ENCODE data around the gene FAM83D. TPM values are rescaled to one million over a fixed set of nuclear protein-coding genes. Genes with fewer than 3 reads are reported as not detected.

FAM83D gene
- total and polyA plus RNA-seq, 2 of the 4 experiments (the other 2 are of a cell fraction) = 20.4 to 26.4 TPM

Small RNA genes lying within 50 kb of the gene (microRNA-seq; reads per million reads assigned to microRNA genes)
- gene AL023803.1 (ENCODE audit: insufficient read depth, insufficient read length) = not detected

Small RNA genes lying within 50 kb of the gene (small RNA-seq; reads per million reads assigned to genes)
- gene AL023803.1 = 0 to 0.07 (median 0) reads per million in 5 experiments

Other genes with a start within 250 kb of the FAM83D start
- gene SLC32A1, start 201.9 kb upstream of the FAM83D start, total RNA-seq (2012; rRNA removed) = not detected in 2 replicates
- gene SLC32A1, start 201.9 kb upstream of the FAM83D start, polyA plus RNA-seq (2012; rRNA removed) = not detected in 2 replicates
- gene ACTR5, start 178.0 kb upstream of the FAM83D start, total RNA-seq (2012; rRNA removed) = 5.3 and 6.6 TPM in 2 replicates
- 5.9 and 6.2 TPM in 2 replicates for gene ACTR5, start 178.0 kb upstream of the FAM83D start, polyA plus RNA-seq (2012; rRNA removed)
- not detected in 2 replicates for gene PPP1R16B, start 120.7 kb upstream of the FAM83D start, total RNA-seq (2012; rRNA removed)
- gene PPP1R16B, start 120.7 kb upstream of the FAM83D start, polyA plus RNA-seq (2012; rRNA removed) = not detected in 2 replicates
- gene DHX35, start 35.9 kb downstream of the FAM83D start, total RNA-seq (2012; rRNA removed) = 8.1 and 9.1 TPM in 2 replicates
- 12.5 and 13.5 TPM in 2 replicates for gene DHX35, start 35.9 kb downstream of the FAM83D start, polyA plus RNA-seq (2012; rRNA removed)

All from IMR-90 (cell line).